HG02938 (cell line): ENCODE results near the gene ECM1.
A peak's percentile ranks its signal among the peaks of the same experiment; 100 is the strongest.

Experiments
- ATAC-seq: cut with Tn5 transposase; IDR thresholded peaks from one replicate; pipeline ENCODE4 v1.9.1; 2021; ENCODE audit warnings: mild to moderate bottlenecking, moderate library complexity; ENCODE audit not compliant: unreplicated experiment

ECM1 gene

GRCh38 chr1:150507912-150508864 lies at the start of gene ECM1:
ECM1 (plus strand) TSS chr1:150508109; CDS start chr1:150508210, 101 bp downstream.
- ATAC-seq: no peak

- no peak for ATAC-seq
Measured at GRCh38 chr1:150464422-150464826, 43.5 kb upstream of the ECM1 start.

GRCh38 chr1:150466964-150467363 lies 40.9 kb upstream of the ECM1 start:
- no peak for ATAC-seq

GRCh38 chr1:150469291-150469690 lies 38.6 kb upstream of the ECM1 start:
- ATAC-seq: no peak

- no peak for ATAC-seq
Measured at GRCh38 chr1:150472601-150473200, 35.2 kb upstream of the ECM1 start.

GRCh38 chr1:150473659-150474058 lies 34.2 kb upstream of the ECM1 start:
- no peak for ATAC-seq

- ATAC-seq: no peak
Measured at GRCh38 chr1:150474869-150475268, 33.0 kb upstream of the ECM1 start.

GRCh38 chr1:150476754-150477153 lies 31.2 kb upstream of the ECM1 start:
- no peak for ATAC-seq

GRCh38 chr1:150477320-150477719 lies 30.6 kb upstream of the ECM1 start:
- ATAC-seq: no peak

- ATAC-seq: no peak
Measured at GRCh38 chr1:150477733-150478132, 30.2 kb upstream of the ECM1 start.

- no peak for ATAC-seq
Measured at GRCh38 chr1:150479370-150479769, 28.5 kb upstream of the ECM1 start.

GRCh38 chr1:150479927-150480352 lies 28.0 kb upstream of the ECM1 start:
- no peak for ATAC-seq

GRCh38 chr1:150484431-150484830 lies 23.5 kb upstream of the ECM1 start:
- no peak for ATAC-seq

- no peak for ATAC-seq
Measured at GRCh38 chr1:150484861-150485260, 23.0 kb upstream of the ECM1 start.

- peak; percentile 99 for ATAC-seq
Measured at GRCh38 chr1:150486966-150487762, 20.7 kb upstream of the ECM1 start, which contains the start of gene TARS2. TARS2 (plus strand) TSS chr1:150487419; CDS start chr1:150487451, 32 bp downstream.

- ATAC-seq: no peak
Measured at GRCh38 chr1:150487763-150488115, 20.2 kb upstream of the ECM1 start.

GRCh38 chr1:150493175-150493574 lies 14.7 kb upstream of the ECM1 start:
- no peak for ATAC-seq

GRCh38 chr1:150498342-150498741 lies 9.6 kb upstream of the ECM1 start:
- ATAC-seq: no peak

GRCh38 chr1:150505431-150505830 lies 2.5 kb upstream of the ECM1 start:
- ATAC-seq: no peak

GRCh38 chr1:150508982-150509381 lies 1.1 kb downstream of the ECM1 start:
- ATAC-seq: no peak

- no peak for ATAC-seq
Measured at GRCh38 chr1:150511551-150511950, 3.6 kb downstream of the ECM1 start.
